Pancreas (tissue), 10 donors: ENCODE measurements around the gene CLSTN2. TPM values are rescaled to one million over a fixed set of nuclear protein-coding genes. Genes with fewer than 3 reads are reported as not detected.

Experiments used
- ATAC-seq, 4 donors: fragments of 200-7000 bp; cut with Tn5 transposase; one replicate each; pipeline versions ENCODE4 v1.8.0 to v1.9.1; 2020; ENCODE audit warnings: mild to moderate bottlenecking in 4 of 4, moderate library complexity in 4 of 4
- DNase-seq, 6 donors: peaks; one replicate each; pipeline ENCODE4 v3.0.0-alpha.2; 2020
- FAIRE-seq: peaks from 2 replicates; lab custom pipeline; 2012; peaks lifted over from hg19 to GRCh38; lab: Jason Lieb, UNC
- H3K27ac ChIP-seq, 4 donors: fragments of 200-600 bp; sonication (generic); 1 replicate in 3 of 4; 2 replicates in 1 of 4; pipeline versions ENCODE4 v1.5.0 to v1.8.0; 2020
- H3K27me3 ChIP-seq, 4 donors: fragments of 200-600 bp; one replicate each; pipeline ENCODE4 v1.8.0; 2021
- H3K36me3 ChIP-seq, 3 donors: fragments of 200-600 bp; sonication (generic) in 1 of 3; one replicate each; pipeline versions ENCODE4 v1.5.0 to v1.8.0; 2020 to 2021
- H3K4me1 ChIP-seq, 3 donors: fragments of 200-600 bp; one replicate each; pipeline ENCODE4 v1.8.0; 2021
- H3K4me3 ChIP-seq, 4 donors: fragments of 200-600 bp; sonication (generic) in 2 of 4; one replicate each; pipeline versions ENCODE4 v1.5.0 to v1.8.0; 2020 to 2021
- H3K9me3 ChIP-seq, 4 donors: fragments of 200-600 bp; one replicate each; pipeline ENCODE4 v1.8.0; 2021
- CTCF ChIP-seq, 4 donors: fragments of 200-600 bp; sonication (generic) in 3 of 4; IDR thresholded peaks; one replicate each; pipeline versions ENCODE4 v1.5.0 to v1.8.0; 2021; ENCODE audit warnings: antibody characterized with exemption in 4 of 4
- WGBS, 2 donors: extraction: QIAGEN DNeasy Blood & Tissue Kit; methylation state at CpG; one replicate each; pipeline ENCODE4 v1.1.7; 2013; 5-methylcytosine and 5-hydroxymethylcytosine counted together
- intact Hi-C, 3 donors: fragments of 100-400 bp; cut with DNase I; formaldehyde crosslinking; loops; one replicate each; pipeline versions ENCODE4 v1.11.1 to v1.14.2; 2022
- polyA plus RNA-seq, 2 donors: library from polyadenylated mRNA; stranded (reverse); fragments of 200-250 nt; gene quantifications; one replicate each; pipeline ENCODE4 v1.2.3, GENCODE V29; 2013
- total RNA-seq, 6 donors: library from RNA; stranded (reverse); fragmentation: NEBNext Ultra II Directional in 4 of 6; extraction: Animal tissue kit (Norgen Biotek cat#: 25700) in 4 of 6; gene quantifications; one replicate each; pipeline versions ENCODE4 v1.2.1 to v1.2.4, GENCODE V29; 2021 to 2023
- donor health status: healthy with polysubstance abuse.
- donor health status: DM: no; HTN: no; CAD: no; lungs with moderate emphysema.
- donor health status: DM: no; HTN: no; CAD: no.
- donor health status: control.
- donor health status: control.
- donor health status: Bipolar disorder and iron deficiency.
- donor health status: DM: yes; HTN: yes; CAD: no.
- donor health status: DM: no; HTN: no; CAD: no.
- donor health status: DM: no; HTN: no; CAD: no.
- donor health status: DM: yes; HTN: yes; CAD: no.

Gene CLSTN2
- total and polyA plus RNA-seq, 8 donors, result 0.65 to 9.3 (median 2.9) TPM

- TF ChIP-seq CTCF (IDR thresholded peaks at IDR 0.05), result no peak
- no peaks in the 10 kb centered on the region for H3K9me3 ChIP-seq
Observed at GRCh38 chr3:140521751-140522445, 586.9 kb downstream of the CLSTN2 start.

GRCh38 chr3:140522653-140523380 is 587.8 kb downstream of the CLSTN2 start:
- WGBS, 2 donors, result 42 to 46% methylated on average over 5 of the region's 5 CpGs
- ATAC-seq (peak in 3 of 4 donors; percentile 28 to 69 (median 31)), FAIRE-seq (no peak)

More at GRCh38 chr3:140521751-140522445, 586.9 kb downstream of the CLSTN2 start:
- 75 to 77% methylated on average over 10 of the region's 10 CpGs for WGBS, 2 donors
- intact Hi-C loops, result no loop called here
- no peak overlapping the region for H3K4me3 ChIP-seq
- no peak for ATAC-seq
- no peaks in the 10 kb centered on the region for H3K4me1 ChIP-seq
- H3K36me3 ChIP-seq, result no peaks in the 10 kb centered on the region
- no peak for DNase-seq
- no peaks in the 10 kb centered on the region for H3K27me3 ChIP-seq
- H3K27ac ChIP-seq, result no peak overlapping the region
- FAIRE-seq, result no peak

GRCh38 chr3:140523600-140523999 is 588.6 kb downstream of the CLSTN2 start:
- H3K27ac ChIP-seq, result no peak overlapping the region
- H3K4me3 ChIP-seq, result no peak overlapping the region
- H3K36me3 ChIP-seq, result no peaks in the 10 kb centered on the region
- intact Hi-C loops, result no loop called here
- H3K27me3 ChIP-seq, result no peaks in the 10 kb centered on the region
- TF ChIP-seq CTCF (IDR thresholded peaks at IDR 0.05), result no peak
- FAIRE-seq, result no peak
- H3K4me1 ChIP-seq, result no peaks in the 10 kb centered on the region
- no peak for ATAC-seq
- no peaks in the 10 kb centered on the region for H3K9me3 ChIP-seq
- DNase-seq, result no peak
- WGBS, 2 donors, result 91 to 93% methylated on average over 1 of the region's 1 CpG

More at GRCh38 chr3:140522653-140523380, 587.8 kb downstream of the CLSTN2 start:
- no peak for TF ChIP-seq CTCF (IDR thresholded peaks at IDR 0.05)
- Histone ChIP-seq H3K4me1 (no peaks in the 10 kb centered on the region), H3K27me3 (no peaks in the 10 kb centered on the region), H3K9me3 (no peaks in the 10 kb centered on the region), H3K36me3 (no peaks in the 10 kb centered on the region), H3K27ac (peak overlapping the region in 2 of 4 donors; percentile 15 to 37), H3K4me3 (no peak overlapping the region)
- intact Hi-C loops, result no loop called here
- DNase-seq, result no peak

GRCh38 chr3:140527156-140527555 is 592.2 kb downstream of the CLSTN2 start:
- ATAC-seq, result no peak
- Histone ChIP-seq H3K27ac (no peak overlapping the region), H3K4me3 (no peak overlapping the region), H3K36me3 (no peaks in the 10 kb centered on the region), H3K9me3 (no peaks in the 10 kb centered on the region), H3K4me1 (no peaks in the 10 kb centered on the region), H3K27me3 (no peaks in the 10 kb centered on the region)
- intact Hi-C loops, result no loop called here
- FAIRE-seq, result no peak
- no peak for TF ChIP-seq CTCF (IDR thresholded peaks at IDR 0.05)
- no peak for DNase-seq

GRCh38 chr3:140529096-140529495 is 594.1 kb downstream of the CLSTN2 start:
- FAIRE-seq, result no peak
- intact Hi-C loops, result no loop called here
- Histone ChIP-seq H3K36me3 (no peaks in the 10 kb centered on the region), H3K4me1 (no peaks in the 10 kb centered on the region), H3K27me3 (no peaks in the 10 kb centered on the region), H3K4me3 (no peak overlapping the region), H3K9me3 (no peaks in the 10 kb centered on the region), H3K27ac (no peak overlapping the region)
- 63 to 65% methylated on average over 5 of the region's 5 CpGs for WGBS, 2 donors
- no peak for TF ChIP-seq CTCF (IDR thresholded peaks at IDR 0.05)
- no peak for DNase-seq
- peak in 1 of 4 donors; percentile 24 for ATAC-seq
